Eye (tissue), 1 donor: Measurements from ENCODE around the gene TUSC1.
"Not testable (repeated sequence)": the region's sequence is repeated elsewhere in the genome, so short reads cannot be mapped to it uniquely, and the experiment has no call there.

ENCODE experiments used
- DNase-seq: peaks from one replicate; pipeline ENCODE4 v3.0.0-alpha.2; 2015

The TUSC1 gene

GRCh38 chr9:25678147-25678666 lies at the start of gene TUSC1:
TSS of gene TUSC1 (minus strand) at chr9:25678444. CDS start at chr9:25678312, 132 bp downstream.
- no peak for DNase-seq

- DNase-seq, result no peak
These were observed 48.7 kb upstream of the TUSC1 start for GRCh38 chr9:25726871-25727410.

- DNase-seq, result no peak
These were observed 46.2 kb upstream of the TUSC1 start for GRCh38 chr9:25724424-25724823.

GRCh38 chr9:25716220-25716872 lies 38.1 kb upstream of the TUSC1 start:
- DNase-seq, result peak; percentile 49

GRCh38 chr9:25709941-25710340 lies 31.7 kb upstream of the TUSC1 start:
- peak; percentile 20 for DNase-seq

- DNase-seq, result no peak
These were observed 26.6 kb upstream of the TUSC1 start for GRCh38 chr9:25704800-25705199.

- no peak for DNase-seq
These were observed 25.6 kb upstream of the TUSC1 start for GRCh38 chr9:25703701-25704357.

GRCh38 chr9:25702536-25702935 lies 24.3 kb upstream of the TUSC1 start:
- no peak for DNase-seq

GRCh38 chr9:25700899-25701298 lies 22.7 kb upstream of the TUSC1 start:
- DNase-seq, result not testable (repeated sequence)

- no peak for DNase-seq
These were observed 22.2 kb upstream of the TUSC1 start for GRCh38 chr9:25700430-25700829.

GRCh38 chr9:25691786-25692185 lies 13.5 kb upstream of the TUSC1 start:
- no peak for DNase-seq

GRCh38 chr9:25684321-25684720 lies 6.1 kb upstream of the TUSC1 start:
- DNase-seq, result peak; percentile 52

GRCh38 chr9:25681266-25681665 lies 3.0 kb upstream of the TUSC1 start:
- no peak for DNase-seq

GRCh38 chr9:25678846-25679360 lies 659 bp upstream of the TUSC1 start:
- no peak for DNase-seq

- peak; percentile 90 for DNase-seq
These were observed 720 bp downstream of the TUSC1 start for GRCh38 chr9:25677301-25678146.

- not testable (repeated sequence) for DNase-seq
These were observed 2.4 kb downstream of the TUSC1 start for GRCh38 chr9:25675858-25676257.

- no peak for DNase-seq
These were observed 19.7 kb downstream of the TUSC1 start for GRCh38 chr9:25658571-25658970.

- DNase-seq, result no peak
These were observed 23.8 kb downstream of the TUSC1 start for GRCh38 chr9:25654417-25654816.

- DNase-seq, result no peak
These were observed 30.1 kb downstream of the TUSC1 start for GRCh38 chr9:25648116-25648515.

GRCh38 chr9:25636026-25636425 lies 42.2 kb downstream of the TUSC1 start:
- no peak for DNase-seq

GRCh38 chr9:25629231-25629630 lies 49.0 kb downstream of the TUSC1 start:
- DNase-seq, result peak; percentile 13
